Cardiac fibroblast (primary cell): ENCODE results near the gene CYP2A13.
"Not testable (repeated sequence)": the region's sequence is repeated elsewhere in the genome, so short reads cannot be mapped to it uniquely, and the experiment has no call there.

ENCODE experiments used
- DNase-seq, 2 donors: peaks; one replicate each; pipeline versions ENCODE4 v3.0.0 to v3.0.0-alpha.2; 2010; ENCODE audit warnings: low read depth in 2 of 2
- H3K4me3 ChIP-seq, 2 donors: replicated peaks in 1 of 2; 1 replicate in 1 of 2; 2 replicates in 1 of 2; pipeline ENCODE4 v1.5.1; 2011; ENCODE audit warnings: low read depth in 2 of 2, low read length in 2 of 2, mild to moderate bottlenecking in 2 of 2, moderate library complexity in 1 of 2
- TF ChIP-seq, protein P1 (sequence below): IDR thresholded peaks from one replicate; pipeline ENCODE4 v1.5.1; 2011; ENCODE audit warnings: low read depth, mild to moderate bottlenecking, low read length, inconsistent platforms

CYP2A13 gene

DNA sequence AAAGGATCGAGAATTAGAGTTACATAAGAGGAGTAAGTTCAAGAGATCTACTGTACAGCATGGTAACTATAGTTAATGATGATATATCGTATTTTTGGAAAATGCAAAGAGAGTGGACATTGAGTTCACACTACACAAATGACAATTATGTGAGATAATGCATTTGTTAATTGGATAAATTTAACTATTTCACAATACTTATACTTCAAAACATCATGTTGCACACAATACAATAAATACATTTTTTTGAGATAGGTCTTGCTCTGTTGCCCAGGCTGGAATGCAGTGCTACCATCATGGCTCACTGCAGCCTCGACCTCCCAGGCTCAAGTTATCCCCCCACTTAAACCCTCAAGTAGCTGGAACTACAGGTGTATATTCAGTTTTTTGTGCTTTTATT, 17.9 kb downstream of the CYP2A13 start:
- no peak overlapping the region for H3K4me3 ChIP-seq
- TF ChIP-seq, protein P1, sequence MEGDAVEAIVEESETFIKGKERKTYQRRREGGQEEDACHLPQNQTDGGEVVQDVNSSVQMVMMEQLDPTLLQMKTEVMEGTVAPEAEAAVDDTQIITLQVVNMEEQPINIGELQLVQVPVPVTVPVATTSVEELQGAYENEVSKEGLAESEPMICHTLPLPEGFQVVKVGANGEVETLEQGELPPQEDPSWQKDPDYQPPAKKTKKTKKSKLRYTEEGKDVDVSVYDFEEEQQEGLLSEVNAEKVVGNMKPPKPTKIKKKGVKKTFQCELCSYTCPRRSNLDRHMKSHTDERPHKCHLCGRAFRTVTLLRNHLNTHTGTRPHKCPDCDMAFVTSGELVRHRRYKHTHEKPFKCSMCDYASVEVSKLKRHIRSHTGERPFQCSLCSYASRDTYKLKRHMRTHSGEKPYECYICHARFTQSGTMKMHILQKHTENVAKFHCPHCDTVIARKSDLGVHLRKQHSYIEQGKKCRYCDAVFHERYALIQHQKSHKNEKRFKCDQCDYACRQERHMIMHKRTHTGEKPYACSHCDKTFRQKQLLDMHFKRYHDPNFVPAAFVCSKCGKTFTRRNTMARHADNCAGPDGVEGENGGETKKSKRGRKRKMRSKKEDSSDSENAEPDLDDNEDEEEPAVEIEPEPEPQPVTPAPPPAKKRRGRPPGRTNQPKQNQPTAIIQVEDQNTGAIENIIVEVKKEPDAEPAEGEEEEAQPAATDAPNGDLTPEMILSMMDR = no peak

GRCh38 chr19:41111296-41111695, 23.0 kb downstream of the CYP2A13 start:
- no peak overlapping the region for H3K4me3 ChIP-seq
- DNase-seq = no peak

More for the DNA sequence above, 17.9 kb downstream of the CYP2A13 start:
- no peak for DNase-seq

DNA sequence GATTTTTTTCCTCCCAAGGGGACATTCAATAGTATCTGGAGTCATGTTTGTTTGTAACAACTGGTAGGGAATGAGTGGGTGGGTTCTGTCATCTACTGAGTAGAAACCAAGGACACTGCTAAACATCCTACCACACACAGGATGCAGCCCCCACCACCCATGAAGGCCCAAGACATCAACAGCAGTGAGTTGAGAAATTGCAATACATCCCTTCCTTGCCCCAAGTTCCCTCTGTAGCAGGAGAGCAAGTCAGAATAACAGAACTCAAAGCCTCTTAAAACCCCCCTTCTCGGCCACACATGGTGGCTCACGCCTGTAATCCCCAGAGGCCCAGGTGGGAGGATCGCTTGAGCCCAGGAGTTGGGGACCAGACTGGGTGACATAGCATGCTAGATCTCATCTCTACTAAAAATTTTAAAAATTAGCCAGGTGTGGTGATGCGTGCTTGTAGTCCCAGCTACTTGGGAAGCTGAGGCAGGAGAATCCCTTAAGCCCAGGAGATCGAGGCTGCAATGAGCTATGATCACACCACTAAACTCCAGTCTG, 23.6 kb downstream of the CYP2A13 start:
- no peak for DNase-seq
- H3K4me3 ChIP-seq = no peak overlapping the region
- TF ChIP-seq, protein P1 = no peak

More at GRCh38 chr19:41111296-41111695, 23.0 kb downstream of the CYP2A13 start:
- TF ChIP-seq, protein P1 = no peak

GRCh38 chr19:41112728-41113290, 24.6 kb downstream of the CYP2A13 start:
- TF ChIP-seq, protein P1 = no peak
- no peak for DNase-seq
- no peak overlapping the region for H3K4me3 ChIP-seq

GRCh38 chr19:41114132-41114531, 25.9 kb downstream of the CYP2A13 start, which contains the start of gene CYP2F1:
CYP2F1 (plus strand) TSS chr19:41114432; CDS start chr19:41116189, 1,757 bp downstream.
- DNase-seq = no peak
- H3K4me3 ChIP-seq = no peak within 1 kb of the TSS
- TF ChIP-seq, protein P1 = no peak

- H3K4me3 ChIP-seq = no peak overlapping the region
- TF ChIP-seq, protein P1 = no peak
- no peak for DNase-seq
These were observed 28.0 kb downstream of the CYP2A13 start for GRCh38 chr19:41116261-41116660.

- not testable (repeated sequence) for DNase-seq, H3K4me3 ChIP-seq
These were observed 33.0 kb downstream of the CYP2A13 start for GRCh38 chr19:41120929-41121911.

GRCh38 chr19:41122846-41123245, 34.6 kb downstream of the CYP2A13 start:
- not testable (repeated sequence) for H3K4me3 ChIP-seq, DNase-seq
